Measurements from ENCODE around the gene YIPF1. TPM values are rescaled to one million over a fixed set of nuclear protein-coding genes. Genes with fewer than 3 reads are reported as not detected.

The YIPF1 gene
- total and polyA plus RNA-seq, 2 experiments from 2014 or later, result 27.7 to 34.0 TPM

- peaks cover 34% of the 10 kb centered on the region for H3K79me2 ChIP-seq
These were observed 54.8 kb downstream of the YIPF1 start for GRCh38 chr1:53834776-53835175.

DNA sequence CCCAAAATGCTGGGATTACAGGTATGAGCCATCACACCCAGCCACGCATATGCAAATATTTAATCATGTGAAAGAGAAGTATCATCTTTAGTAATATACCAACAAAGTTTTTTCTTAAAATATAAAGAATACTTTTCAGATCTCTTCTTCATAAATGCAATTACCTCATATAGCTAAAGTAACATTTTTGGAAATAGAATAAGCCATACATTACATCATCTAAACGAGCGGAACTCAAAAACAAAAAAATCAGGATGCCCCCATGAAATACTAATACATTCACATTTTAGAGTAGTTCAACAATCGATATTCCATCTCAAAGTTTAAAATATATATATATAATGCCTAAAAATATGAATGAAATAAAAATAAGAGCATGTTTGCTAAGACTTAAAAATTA is 56.2 kb downstream of the YIPF1 start:
- TF ChIP-seq, protein P1, sequence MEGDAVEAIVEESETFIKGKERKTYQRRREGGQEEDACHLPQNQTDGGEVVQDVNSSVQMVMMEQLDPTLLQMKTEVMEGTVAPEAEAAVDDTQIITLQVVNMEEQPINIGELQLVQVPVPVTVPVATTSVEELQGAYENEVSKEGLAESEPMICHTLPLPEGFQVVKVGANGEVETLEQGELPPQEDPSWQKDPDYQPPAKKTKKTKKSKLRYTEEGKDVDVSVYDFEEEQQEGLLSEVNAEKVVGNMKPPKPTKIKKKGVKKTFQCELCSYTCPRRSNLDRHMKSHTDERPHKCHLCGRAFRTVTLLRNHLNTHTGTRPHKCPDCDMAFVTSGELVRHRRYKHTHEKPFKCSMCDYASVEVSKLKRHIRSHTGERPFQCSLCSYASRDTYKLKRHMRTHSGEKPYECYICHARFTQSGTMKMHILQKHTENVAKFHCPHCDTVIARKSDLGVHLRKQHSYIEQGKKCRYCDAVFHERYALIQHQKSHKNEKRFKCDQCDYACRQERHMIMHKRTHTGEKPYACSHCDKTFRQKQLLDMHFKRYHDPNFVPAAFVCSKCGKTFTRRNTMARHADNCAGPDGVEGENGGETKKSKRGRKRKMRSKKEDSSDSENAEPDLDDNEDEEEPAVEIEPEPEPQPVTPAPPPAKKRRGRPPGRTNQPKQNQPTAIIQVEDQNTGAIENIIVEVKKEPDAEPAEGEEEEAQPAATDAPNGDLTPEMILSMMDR (IDR thresholded peaks at IDR 0.05; ENCODE audit: poor library complexity), result no peak
- TF ChIP-seq EZH2phosphoT487 (IDR thresholded peaks at IDR 0.05; ENCODE audit: low read depth, severe bottlenecking, unreplicated experiment) (no peak), EZH2 (IDR thresholded peaks at IDR 0.05; ENCODE audit: borderline replicate concordance) (no peak)
- no peak for DNase-seq (ENCODE audit: low spot score)
- no peaks in the 10 kb centered on the region for H3K27me3 ChIP-seq
- no peaks in the 10 kb centered on the region for H3K4me1 ChIP-seq (ENCODE audit: insufficient read depth)
- H3K27ac ChIP-seq, result no peak overlapping the region
- H3K79me2 ChIP-seq, result peaks cover 34% of the 10 kb centered on the region
- H3K9me2 ChIP-seq (replicated peaks; ENCODE audit: insufficient read depth), result no peaks in the 10 kb centered on the region
- WGBS (ENCODE audit: low lambda C conversion rate, missing lambda C conversion rate), result 98% methylated on average over 4 of the region's 4 CpGs
- H3K36me3 ChIP-seq (replicated peaks; ENCODE audit: insufficient read depth, low read depth), result no peaks in the 10 kb centered on the region
- no peaks in the 10 kb centered on the region for H4K20me1 ChIP-seq (ENCODE audit: insufficient read depth, poor library complexity, severe bottlenecking)
- H3K4me2 ChIP-seq, result no peak overlapping the region
- no peaks in the 10 kb centered on the region for H3K9me3 ChIP-seq (ENCODE audit: low read depth)
- H2AFZ ChIP-seq, result no peak overlapping the region
- no peak overlapping the region for H3K4me3 ChIP-seq

More at GRCh38 chr1:53834776-53835175, 54.8 kb downstream of the YIPF1 start:
- TF ChIP-seq, protein P1 (IDR thresholded peaks at IDR 0.05; ENCODE audit: poor library complexity), result no peak
- TF ChIP-seq EZH2phosphoT487 (IDR thresholded peaks at IDR 0.05; ENCODE audit: low read depth, severe bottlenecking, unreplicated experiment), result no peak
- no peak for TF ChIP-seq EZH2 (IDR thresholded peaks at IDR 0.05; ENCODE audit: borderline replicate concordance)
- Histone ChIP-seq H2AFZ (no peak overlapping the region), H3K27me3 (no peaks in the 10 kb centered on the region), H3K4me1 (ENCODE audit: insufficient read depth) (no peaks in the 10 kb centered on the region), H3K9me2 (replicated peaks; ENCODE audit: insufficient read depth) (no peaks in the 10 kb centered on the region), H3K27ac (no peak overlapping the region), H3K4me2 (no peak overlapping the region), H4K20me1 (ENCODE audit: insufficient read depth, poor library complexity, severe bottlenecking) (no peaks in the 10 kb centered on the region), H3K36me3 (replicated peaks; ENCODE audit: insufficient read depth, low read depth) (no peaks in the 10 kb centered on the region), H3K4me3 (no peak overlapping the region), H3K9me3 (ENCODE audit: low read depth) (no peaks in the 10 kb centered on the region)
- DNase-seq (ENCODE audit: low spot score), result no peak
- 97% methylated on average over 11 of the region's 11 CpGs for WGBS (ENCODE audit: low lambda C conversion rate, missing lambda C conversion rate)

DNA sequence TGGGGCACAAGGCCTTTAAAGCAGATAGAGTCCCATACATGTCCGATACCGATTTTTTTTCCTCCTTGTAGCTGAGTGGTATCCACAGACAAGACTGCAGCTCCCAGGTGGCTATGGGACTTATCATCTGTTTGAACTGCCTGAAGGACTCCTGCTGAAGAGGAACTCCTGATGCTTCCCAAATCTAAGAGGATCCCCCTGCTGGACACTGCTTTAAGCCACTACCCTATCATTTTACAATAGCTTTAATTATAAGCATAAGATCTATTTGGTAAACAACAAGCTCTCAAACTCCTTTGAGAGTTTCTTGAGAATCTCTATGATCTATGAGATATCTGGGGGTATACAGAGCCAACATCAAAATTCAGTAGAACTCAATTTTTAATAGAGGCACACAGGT is 63.2 kb downstream of the YIPF1 start:
- Histone ChIP-seq H3K9me3 (ENCODE audit: low read depth) (no peaks in the 10 kb centered on the region), H3K4me1 (ENCODE audit: insufficient read depth) (no peaks in the 10 kb centered on the region), H3K27ac (no peak overlapping the region), H3K4me2 (no peak overlapping the region), H3K9me2 (replicated peaks; ENCODE audit: insufficient read depth) (no peaks in the 10 kb centered on the region), H3K79me2 (no peaks in the 10 kb centered on the region), H2AFZ (no peak overlapping the region), H3K36me3 (replicated peaks; ENCODE audit: insufficient read depth, low read depth) (no peaks in the 10 kb centered on the region), H3K27me3 (no peaks in the 10 kb centered on the region), H4K20me1 (ENCODE audit: insufficient read depth, poor library complexity, severe bottlenecking) (no peaks in the 10 kb centered on the region), H3K4me3 (no peak overlapping the region)
- DNase-seq (ENCODE audit: low spot score), result no peak
- TF ChIP-seq, protein P1 (IDR thresholded peaks at IDR 0.05; ENCODE audit: poor library complexity), result no peak
- TF ChIP-seq EZH2phosphoT487 (IDR thresholded peaks at IDR 0.05; ENCODE audit: low read depth, severe bottlenecking, unreplicated experiment) (no peak), EZH2 (IDR thresholded peaks at IDR 0.05; ENCODE audit: borderline replicate concordance) (no peak)
- WGBS (ENCODE audit: low lambda C conversion rate, missing lambda C conversion rate), result 93% methylated on average over 2 of the region's 2 CpGs

GRCh38 chr1:53825306-53825705 is 64.3 kb downstream of the YIPF1 start:
- Histone ChIP-seq H3K4me3 (no peak overlapping the region), H3K4me1 (ENCODE audit: insufficient read depth) (no peaks in the 10 kb centered on the region), H3K79me2 (no peaks in the 10 kb centered on the region), H3K27ac (no peak overlapping the region), H4K20me1 (ENCODE audit: insufficient read depth, poor library complexity, severe bottlenecking) (no peaks in the 10 kb centered on the region), H3K9me3 (ENCODE audit: low read depth) (no peaks in the 10 kb centered on the region), H3K27me3 (no peaks in the 10 kb centered on the region), H3K9me2 (replicated peaks; ENCODE audit: insufficient read depth) (no peaks in the 10 kb centered on the region), H2AFZ (no peak overlapping the region), H3K36me3 (replicated peaks; ENCODE audit: insufficient read depth, low read depth) (no peaks in the 10 kb centered on the region), H3K4me2 (no peak overlapping the region)
- 98% methylated on average over 6 of the region's 6 CpGs for WGBS (ENCODE audit: low lambda C conversion rate, missing lambda C conversion rate)
- DNase-seq (ENCODE audit: low spot score), result no peak
- no peak for TF ChIP-seq EZH2phosphoT487 (IDR thresholded peaks at IDR 0.05; ENCODE audit: low read depth, severe bottlenecking, unreplicated experiment)
- no peak for TF ChIP-seq EZH2 (IDR thresholded peaks at IDR 0.05; ENCODE audit: borderline replicate concordance)
- TF ChIP-seq, protein P1 (IDR thresholded peaks at IDR 0.05; ENCODE audit: poor library complexity), result no peak
